Measurements from ENCODE around the gene SEL1L.
"Not testable (repeated sequence)": the region's sequence is repeated elsewhere in the genome, so short reads cannot be mapped to it uniquely, and the experiment has no call there.

Gene SEL1L

DNA sequence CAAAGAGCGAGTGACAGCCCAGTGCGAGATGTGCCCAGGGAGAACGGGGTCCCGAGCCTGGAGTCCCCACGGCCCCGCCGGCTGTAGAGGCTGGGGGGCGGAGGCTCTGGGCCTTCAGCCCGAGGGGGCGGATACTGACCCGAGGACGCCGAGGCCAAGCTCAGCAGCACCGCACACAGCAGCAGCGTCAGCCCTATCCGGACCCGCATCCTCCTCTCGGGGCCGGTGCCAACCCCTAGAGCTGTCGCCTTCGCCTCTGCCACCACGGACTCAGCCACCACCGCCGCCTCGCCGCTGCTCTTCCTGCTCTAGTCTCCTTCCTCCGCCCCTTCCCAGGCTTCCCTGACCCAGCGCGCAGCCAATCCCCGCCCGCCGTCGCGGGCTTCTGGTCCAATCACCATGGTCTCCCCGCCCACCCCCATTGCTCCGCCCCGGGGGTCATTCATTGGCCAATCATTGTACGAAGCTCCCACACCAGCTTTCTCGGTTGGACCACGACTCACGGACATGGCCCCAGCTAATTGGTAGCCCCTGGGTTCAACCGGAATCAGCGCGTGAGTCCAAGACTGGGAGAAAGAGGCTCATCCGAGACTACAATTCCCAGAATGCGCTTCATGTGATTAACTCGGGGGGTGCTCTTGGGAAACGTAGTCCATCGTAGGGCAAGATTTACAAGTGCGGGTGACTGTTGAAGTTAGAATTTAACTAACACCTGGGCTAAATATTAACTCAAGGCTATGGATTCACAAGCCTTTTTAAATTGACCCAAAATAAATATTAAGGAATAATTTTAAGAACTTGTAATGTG is at the start of gene SEL1L:
SEL1L (minus strand) TSS at position 318 of the 808 bp plus-strand sequence; CDS start at position 209, 109 bp downstream.
- DNase-seq (ENCODE audit: low read depth), result peak; percentile 100

DNA sequence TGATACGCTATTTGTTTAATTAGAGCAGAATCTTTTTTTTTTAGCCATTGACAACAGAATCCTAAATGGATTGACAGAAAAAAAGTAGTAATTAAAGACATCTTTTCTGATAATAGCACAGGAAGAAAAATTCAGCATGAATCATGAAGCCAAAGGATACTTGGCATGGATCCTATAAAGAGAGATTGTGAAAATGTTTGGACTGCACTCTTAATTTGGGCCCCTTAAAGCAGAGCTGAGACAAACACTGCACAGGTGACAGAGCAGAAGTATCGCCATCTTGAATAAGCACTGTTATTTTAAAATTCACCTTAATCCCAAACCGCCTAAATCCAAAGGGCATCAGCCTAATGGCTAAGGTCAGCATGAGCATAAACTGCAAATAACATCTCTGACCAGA is 48.8 kb upstream of the SEL1L start:
- DNase-seq (ENCODE audit: low read depth), result no peak

DNA sequence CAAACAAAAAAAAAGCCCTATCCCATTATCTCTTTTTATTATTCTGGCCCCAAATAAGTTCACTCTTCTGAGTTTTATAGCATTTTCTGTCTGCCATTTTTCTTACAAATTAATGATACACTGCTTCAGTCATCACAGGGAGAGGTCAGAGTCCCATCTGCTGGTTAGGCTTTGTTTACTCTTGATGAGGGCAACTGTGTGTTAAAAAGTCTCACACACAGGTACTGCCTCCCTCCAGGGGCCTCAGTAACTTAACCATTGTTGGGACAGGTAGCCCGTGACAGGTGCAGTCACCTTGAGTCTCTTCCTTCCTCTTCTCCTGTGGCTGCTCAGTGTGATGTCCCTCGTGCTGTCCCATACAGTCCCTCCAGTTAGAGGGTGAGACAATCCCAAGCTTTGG is 45.5 kb upstream of the SEL1L start:
- no peak for DNase-seq (ENCODE audit: low read depth)

DNA sequence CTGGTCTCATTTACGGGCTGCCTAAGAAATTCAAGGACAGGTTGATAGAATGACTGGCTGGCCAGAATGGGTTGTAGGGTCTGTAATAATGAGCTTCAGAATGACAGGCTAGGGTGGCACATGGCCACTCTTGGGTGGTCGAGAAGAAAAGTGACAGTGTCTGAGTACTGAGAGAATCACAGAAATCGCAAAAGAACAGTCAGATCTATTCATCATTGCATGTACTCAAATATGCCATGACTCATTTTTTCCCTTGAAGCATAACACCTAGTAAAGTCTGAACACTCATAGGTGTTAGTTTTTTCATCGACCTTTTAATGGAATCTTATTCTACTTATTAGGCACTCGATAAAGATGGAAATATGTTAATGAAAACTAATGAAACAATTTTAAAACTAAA is 37.8 kb upstream of the SEL1L start:
- DNase-seq (ENCODE audit: low read depth), result no peak

DNA sequence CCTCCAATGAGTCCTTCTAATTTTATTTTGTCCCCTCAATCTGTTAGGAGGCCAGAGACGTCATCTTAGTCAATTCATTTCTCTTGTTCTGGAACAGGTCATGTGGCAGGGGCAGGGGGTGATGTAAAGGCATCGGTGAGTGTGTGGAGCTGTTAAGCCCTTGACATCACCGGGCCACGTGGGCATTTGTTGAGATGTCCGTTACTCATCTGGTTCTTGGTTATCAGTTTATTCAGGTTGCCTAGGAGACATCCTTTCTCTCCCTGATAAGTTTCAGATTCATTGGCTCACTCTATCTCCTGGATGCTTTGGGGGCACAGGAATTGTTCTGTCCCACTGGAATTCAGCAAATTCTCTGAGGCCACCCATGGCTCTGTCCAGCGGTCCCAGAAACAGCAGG is 33.6 kb upstream of the SEL1L start:
- DNase-seq (ENCODE audit: low read depth), result no peak

DNA sequence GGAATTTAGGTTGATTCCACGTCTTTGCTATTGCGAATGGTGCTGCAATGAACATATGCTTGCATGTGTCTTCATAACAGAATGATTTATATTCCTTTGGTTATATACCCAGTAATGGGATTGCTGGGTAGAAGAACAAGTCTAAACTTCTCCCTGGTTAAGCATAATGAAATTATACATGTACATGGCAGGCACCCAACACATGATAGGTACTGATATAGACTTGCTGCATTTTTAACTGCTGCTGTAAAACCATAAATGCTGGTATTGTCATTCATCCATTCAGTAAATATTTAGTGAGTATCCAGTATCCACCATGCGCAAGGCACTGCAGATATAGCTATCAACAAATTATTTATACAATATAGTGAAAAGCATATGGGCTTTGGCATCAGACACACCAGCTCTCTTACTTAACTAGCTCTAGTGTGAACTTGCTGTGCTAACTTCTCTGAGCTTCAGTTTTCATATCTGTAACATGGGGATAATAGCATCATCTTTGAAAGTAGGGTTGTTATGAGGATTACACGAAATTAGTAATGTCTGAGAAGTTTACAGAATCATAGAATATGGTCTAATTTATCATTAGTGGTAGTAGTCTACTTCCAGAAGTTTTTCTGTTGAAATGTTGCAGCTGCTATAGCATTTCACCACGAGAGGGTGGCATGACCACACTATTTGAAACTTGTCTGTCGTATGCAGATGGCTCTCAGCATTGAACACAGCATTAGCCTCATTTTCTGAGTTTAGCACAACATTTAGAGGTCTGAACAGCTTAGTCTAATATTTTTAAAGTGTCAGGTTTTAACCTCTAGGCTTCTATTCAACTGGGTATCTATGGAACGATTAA is 32.0 kb upstream of the SEL1L start:
- no peak for DNase-seq (ENCODE audit: low read depth)

DNA sequence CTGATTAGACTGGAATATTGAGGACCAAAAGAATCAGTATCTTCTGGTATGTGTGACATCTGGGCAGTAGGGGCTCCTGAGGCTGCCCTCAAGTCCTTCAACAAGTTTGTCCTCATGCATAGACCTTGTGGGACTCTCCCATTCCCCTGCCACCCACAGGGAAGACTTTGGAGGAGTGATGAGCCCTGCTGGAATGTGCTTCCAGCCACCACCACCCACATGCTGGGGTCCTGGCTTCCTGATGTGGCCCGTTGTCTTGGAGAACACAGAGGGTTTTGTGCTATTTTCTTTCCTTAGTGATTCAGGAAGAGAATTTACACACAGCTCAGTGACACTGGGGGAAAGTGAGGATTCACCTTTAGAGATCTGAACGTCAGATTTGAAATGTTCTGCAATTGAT is 29.2 kb upstream of the SEL1L start:
- DNase-seq (ENCODE audit: low read depth), result no peak

DNA sequence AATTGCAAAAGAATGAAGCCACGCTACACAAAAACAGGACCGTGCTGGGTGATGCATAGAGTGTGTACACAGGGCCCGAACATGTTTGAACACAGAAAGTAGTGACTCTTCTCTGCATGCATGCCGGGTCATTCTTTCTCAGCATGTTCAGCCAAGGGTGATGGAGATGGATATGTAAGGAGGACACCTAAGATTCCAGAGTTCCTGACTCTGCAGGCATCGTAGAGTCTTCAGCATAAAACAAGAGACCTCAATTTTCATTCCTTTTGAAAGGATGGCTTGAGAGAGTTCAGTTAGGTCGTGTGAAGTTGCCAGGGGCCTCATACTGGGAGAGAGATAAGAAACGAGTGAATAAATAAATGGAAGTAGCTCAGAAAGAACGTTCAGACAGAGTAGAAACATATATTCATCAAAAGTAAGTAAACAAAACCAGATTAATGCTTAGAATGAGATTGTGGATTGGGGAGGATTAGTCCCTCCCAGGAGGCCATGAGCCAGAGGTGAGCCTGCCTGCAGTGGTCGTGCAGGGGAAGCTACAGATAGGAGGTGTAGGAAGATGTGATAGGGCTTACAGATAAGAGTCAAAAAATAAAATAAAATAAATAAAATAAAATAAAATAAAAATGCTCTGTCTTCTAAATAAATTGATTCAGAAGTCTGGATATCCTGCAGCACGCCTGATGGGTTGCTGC is 27.6 kb upstream of the SEL1L start:
- DNase-seq (ENCODE audit: low read depth), result no peak

DNA sequence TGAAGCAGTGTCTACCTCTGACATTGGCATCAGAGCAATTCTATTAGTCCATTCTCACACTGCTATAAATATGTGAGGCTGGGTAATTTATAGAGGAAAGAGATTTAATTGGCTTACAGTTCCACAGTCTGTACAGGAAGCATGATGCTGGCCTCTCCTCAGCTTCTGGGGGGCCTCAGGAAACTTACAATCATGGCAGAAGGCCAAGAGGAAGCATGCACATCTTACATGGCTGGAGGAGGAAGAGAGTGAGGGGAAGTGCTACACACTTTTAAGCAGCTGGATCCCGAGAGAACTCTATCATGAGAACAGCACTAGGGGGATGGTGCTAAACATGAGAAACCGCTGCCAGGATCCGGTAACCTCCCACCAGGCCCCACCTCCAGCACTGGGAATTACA is 25.7 kb upstream of the SEL1L start:
- no peak for DNase-seq (ENCODE audit: low read depth)

DNA sequence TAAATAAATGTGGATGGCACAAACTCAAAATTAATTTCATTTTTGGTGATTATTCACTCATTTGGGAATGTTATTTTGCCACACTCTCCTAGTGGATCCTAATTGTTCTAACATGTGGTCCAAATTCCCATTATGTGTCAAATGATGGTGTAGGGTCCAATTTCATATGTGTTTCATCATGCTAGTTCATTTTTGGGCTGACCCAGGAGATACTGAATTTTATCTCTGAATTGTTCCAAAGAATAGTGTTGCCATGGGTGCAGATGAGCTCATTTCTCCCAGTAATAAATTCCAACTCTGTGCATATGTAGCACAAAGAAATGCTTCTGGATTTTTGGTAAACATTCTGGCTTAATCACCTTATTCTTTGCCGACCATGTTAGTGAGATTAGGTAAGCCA is 23.5 kb upstream of the SEL1L start:
- no peak for DNase-seq (ENCODE audit: low read depth)

DNA sequence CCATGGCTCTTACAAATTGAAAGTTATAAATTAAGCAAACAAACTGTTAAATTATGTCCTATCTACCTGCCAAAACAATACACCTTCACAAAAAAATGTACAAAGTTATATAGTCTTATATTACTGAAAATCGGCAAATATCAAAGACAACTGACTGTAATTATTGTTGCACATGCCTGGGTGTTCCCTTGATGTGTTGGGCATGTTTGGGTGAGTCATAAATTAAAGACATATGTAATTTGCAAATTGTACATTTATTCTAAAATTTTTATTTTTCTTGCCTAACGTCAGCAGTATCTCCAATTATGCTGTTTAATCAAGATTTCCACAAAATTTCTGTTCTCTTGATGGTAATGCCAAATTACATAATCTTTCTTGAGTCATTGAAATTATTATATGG is 22.0 kb upstream of the SEL1L start:
- no peak for DNase-seq (ENCODE audit: low read depth)

DNA sequence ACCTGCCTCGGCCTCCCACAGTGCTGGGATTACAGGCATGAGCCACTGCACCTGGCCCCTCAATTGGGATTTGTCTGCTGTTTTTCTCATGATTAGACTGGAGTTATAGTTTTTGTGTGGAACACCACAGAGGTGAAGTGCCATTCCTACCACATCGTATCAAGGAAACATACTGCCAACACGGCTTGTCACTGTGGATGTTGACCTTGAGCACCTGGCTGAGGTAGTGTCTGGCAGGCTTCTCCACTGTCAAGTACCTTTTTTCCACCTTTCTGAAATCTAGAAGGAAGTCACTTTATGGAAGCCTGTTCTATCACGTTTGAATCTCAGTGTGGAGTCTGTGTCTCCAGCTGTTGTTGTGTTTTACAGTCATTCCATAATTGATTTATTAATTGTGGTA is 21.4 kb upstream of the SEL1L start:
- no peak for DNase-seq (ENCODE audit: low read depth)

DNA sequence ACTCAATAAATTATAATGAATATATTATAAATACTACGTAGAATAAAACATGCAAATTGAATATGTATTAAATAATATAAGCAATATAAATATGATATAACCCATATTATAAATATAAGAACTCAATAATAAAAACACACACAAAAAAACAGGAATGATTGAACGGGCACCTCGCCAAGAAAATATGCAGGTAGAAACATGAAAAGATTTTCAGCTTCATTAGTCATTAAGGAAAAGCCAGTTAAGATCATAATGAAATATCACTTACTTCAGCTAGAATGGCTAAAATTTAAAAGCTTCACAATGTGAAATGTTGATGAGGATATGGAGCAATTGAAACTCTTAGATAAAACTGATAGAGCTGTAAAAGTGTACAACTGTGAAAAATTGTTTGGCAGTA is 17.8 kb upstream of the SEL1L start:
- DNase-seq (ENCODE audit: low read depth), result no peak

DNA sequence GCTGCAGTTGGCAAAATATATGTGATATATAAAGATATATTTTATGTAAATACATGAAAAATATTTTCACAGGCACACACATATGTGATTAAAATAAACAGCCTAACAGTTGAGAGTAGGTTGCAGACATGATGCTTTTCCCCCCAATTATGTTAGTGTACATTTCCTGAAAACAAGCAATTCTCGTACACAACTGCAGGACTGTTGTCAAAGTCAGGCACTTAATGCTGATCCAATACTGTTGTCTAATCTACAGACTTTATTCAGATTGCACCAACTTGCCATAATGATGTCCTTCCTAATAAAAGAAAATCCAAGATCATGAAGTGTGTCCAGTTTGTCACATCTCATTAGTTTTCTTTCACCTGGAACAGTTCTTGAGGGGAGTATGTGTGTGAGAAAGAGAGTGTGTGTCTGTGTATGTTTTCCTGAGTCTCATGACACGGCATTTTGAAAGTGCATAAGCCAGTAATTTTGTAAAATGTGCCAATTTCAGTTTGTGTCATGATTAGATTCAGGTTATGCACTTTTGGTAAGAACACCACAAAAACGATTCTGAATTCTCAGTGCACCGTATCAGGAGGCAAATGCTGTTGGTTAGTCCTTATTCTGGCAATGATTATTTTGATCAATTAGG is 16.5 kb upstream of the SEL1L start:
- no peak for DNase-seq (ENCODE audit: low read depth)

DNA sequence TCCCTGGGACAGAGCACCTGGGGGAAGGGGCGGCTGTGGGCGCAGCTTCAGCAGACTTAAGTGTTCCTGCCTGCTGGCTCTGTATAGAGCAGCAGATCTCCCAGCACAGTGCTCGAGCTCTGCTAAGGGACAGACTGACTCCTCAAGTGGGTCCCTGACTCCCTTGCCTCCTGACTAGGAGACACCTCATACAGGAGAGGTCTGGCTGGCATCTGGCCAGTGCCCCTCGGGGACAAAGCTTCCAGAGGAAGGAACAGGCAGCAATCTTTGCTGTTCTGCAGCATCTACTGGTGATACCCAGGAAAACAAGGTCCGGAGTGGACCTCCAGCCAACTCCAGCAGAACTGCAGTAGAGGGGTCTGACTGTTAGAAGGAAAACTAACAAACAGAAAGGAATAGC is 7.6 kb upstream of the SEL1L start:
- not testable (repeated sequence) for DNase-seq (ENCODE audit: low read depth)

DNA sequence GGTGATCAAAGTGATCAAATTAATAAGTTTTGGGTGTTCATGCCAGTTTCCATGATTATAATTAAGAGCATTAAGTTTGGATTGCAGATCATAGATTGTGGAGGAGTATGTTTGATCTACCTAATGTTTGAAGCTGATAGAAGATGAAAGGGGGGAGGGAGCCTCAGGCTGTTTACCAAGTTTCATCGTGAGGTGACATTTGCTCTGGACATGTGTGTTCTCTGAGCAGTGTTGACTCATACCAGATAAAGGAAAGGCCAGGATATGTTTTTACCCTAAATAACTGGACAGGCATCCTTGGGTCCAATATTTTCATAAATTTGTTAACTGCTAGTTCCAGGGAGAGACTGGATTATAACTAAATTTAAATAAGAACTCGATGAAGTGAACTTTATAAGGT is 3.5 kb upstream of the SEL1L start:
- no peak for DNase-seq (ENCODE audit: low read depth)

DNA sequence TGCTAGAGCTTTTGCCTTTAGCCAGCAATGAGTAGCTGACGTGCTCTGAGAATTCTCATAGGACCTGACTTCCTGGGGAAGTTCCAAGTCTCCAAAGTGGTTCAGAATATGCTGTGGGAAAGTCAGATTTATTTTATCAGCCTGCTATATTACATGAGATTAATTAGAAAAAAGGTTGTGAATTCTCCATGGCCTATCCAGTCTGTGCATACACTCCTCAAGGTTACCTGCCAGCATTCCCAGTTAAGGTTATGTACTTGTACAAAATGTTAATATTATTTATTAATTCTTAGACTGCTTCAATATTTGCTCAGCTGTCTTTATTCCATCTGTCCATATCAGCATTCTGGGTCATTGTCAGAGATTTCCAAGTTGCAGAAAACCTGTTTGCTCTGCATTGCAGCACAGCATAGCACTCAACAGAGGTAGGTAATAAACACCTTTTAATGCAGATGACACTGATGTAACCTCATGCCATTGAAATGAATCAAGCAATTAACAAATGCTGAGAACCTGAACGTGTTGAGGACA is 2.7 kb upstream of the SEL1L start:
- no peak for DNase-seq (ENCODE audit: low read depth)

DNA sequence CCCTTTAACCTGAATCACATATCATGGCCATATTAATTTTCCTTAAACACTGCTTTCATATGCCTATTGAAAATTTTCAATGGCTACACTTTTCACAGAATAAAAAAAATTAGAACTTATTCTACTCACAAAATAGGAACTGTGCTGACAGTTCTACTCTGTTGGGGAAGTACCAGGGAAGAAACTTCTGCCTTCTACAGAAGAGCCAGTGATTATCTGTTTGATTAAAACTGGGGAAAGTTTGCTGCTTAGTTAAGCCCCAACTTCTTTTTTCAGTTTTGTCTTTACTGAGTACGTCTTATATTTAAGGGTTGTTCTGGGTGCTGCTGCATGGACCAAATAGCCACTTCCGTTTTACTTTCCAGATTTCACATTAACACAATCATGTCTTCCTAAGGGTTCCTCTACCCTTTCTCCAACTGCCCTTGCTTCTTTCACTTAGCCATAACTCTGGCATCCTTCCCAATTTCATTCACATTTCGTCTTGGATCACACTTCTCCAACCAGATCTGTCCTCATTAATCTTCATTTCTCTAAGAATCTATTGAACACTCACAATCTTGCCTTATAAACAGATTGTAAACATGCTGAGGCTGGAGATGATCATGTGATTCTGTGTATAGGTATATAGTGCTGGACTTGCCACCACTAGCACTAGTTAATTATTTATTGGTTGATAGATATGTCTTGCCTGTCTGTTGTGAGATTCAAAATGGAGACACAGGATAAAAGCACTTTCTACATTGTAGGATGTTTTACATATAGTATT is 1.9 kb upstream of the SEL1L start:
- no peak for DNase-seq (ENCODE audit: low read depth)

DNA sequence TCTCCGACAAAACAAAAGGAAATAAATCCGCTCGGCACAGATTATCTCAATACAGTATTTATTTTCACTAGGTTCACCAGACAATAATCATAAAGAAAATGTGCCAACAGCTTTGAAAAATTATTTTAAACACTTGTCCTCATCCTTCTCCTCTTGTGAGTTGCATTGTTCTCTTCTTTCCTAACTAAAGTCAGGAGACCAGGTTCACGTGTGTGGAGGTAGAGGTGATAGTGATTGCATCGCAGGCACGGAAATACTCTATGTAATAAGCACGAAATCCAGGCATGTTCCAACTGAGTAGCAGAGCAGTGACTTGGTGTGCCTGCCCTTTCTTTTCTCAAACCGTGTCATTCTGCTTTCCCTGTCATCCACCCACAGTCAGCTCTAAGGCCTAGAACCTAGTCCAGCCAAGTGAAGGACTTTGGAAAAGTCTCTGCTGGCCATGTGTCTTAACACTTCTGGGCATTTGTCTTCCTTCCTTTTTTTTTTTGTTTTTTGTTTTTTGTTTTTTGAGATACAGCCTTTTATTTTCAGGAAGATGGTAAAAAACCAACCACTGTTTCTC is 939 bp upstream of the SEL1L start:
- DNase-seq (ENCODE audit: low read depth), result no peak

DNA sequence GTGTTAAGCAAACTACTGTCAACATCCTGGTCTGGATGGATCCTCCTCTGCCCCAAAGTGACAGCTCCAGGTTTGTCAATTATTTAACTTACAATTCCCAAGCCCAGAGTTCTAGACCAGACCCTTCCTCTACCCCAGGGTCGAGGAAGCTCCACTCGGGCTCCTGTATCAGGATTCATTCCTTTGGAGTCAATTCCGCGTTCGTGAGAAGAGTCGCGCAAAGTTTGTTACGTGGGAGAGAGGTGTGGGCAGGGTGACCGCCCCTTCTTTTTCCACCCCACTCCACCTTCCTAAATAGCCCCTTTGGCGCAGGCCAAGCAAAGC is 479 bp downstream of the SEL1L start:
- DNase-seq (ENCODE audit: low read depth), result no peak

DNA sequence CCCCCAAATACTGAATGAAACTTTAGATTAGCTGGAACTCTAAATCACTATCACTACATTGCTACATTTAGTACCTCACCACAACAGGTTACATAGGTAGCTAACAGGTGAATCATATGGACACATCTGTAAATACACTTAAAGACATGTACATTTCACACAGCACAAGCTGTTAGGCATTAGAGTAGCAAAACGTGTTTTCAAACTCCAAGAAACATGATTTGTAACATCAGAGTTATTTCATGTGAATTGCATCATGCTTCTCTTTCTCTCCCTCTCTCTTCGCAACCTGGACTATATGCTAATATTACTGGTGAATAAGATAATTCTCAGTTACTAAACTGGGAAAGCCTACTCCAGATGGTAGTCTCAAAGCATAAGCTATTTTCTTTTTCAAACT is 4.3 kb downstream of the SEL1L start:
- no peak for DNase-seq (ENCODE audit: low read depth)

All from activated T-helper 9 cell treated with anti-CD3 and anti-CD28 coated beads, Interleukin-2, amount 50 U/mL, for 16 hours (primary cell).